BJ (cell line): ENCODE measurements around the gene TLDC2. TPM values are rescaled to one million over a fixed set of nuclear protein-coding genes. Genes with fewer than 3 reads are reported as not detected.

Experiments used
- CTCF ChIA-PET: fragments of 350-600 bp; formaldehyde crosslinking; extraction: SDS; loops from one replicate; lab custom pipeline; 2021; ENCODE audit warnings: antibody characterized with exemption, inconsistent platforms; lab: Yijun Ruan, JAX
- POLR2A ChIA-PET: fragments of 300-600 bp; sonication (Branson Sonifier 250); formaldehyde crosslinking; extraction: SDS; loops from one replicate; lab custom pipeline; 2021; ENCODE audit warnings: antibody characterized with exemption; lab: Charles Lee
- DNase-seq: peaks from one replicate; pipeline ENCODE4 v3.0.0-alpha.2; 2011; ENCODE audit warnings: low read depth
- H3K27me3 ChIP-seq: 2 replicates; pipeline ENCODE4 v1.6.0; 2011; ENCODE audit warnings: low read length; ENCODE audit not compliant: control insufficient read depth, insufficient read depth
- H3K36me3 ChIP-seq: 2 replicates; pipeline ENCODE4 v1.5.1; 2011; ENCODE audit warnings: low read length; ENCODE audit not compliant: control insufficient read depth, insufficient read depth
- H3K4me3 ChIP-seq: 2 replicates; pipeline ENCODE4 v1.5.1; 2011; ENCODE audit warnings: low read depth, mild to moderate bottlenecking, control low read depth, low read length
- polyA plus RNA-seq: library from polyadenylated mRNA; depleted of rRNA; stranded (reverse); fragments of >200 nt; gene quantifications from 2 replicates; pipeline ENCODE4 v1.2.3, GENCODE V29; 2011
- TF ChIP-seq, protein P1 (sequence below): IDR thresholded peaks from 2 replicates; pipeline ENCODE4 v1.5.1; 2011; ENCODE audit warnings: low read depth, mild to moderate bottlenecking, control low read depth, inconsistent platforms, low read length, moderate library complexity; ENCODE audit not compliant: insufficient read depth

TLDC2 gene
- polyA plus RNA-seq, 1 experiment: 0.37 TPM

DNA sequence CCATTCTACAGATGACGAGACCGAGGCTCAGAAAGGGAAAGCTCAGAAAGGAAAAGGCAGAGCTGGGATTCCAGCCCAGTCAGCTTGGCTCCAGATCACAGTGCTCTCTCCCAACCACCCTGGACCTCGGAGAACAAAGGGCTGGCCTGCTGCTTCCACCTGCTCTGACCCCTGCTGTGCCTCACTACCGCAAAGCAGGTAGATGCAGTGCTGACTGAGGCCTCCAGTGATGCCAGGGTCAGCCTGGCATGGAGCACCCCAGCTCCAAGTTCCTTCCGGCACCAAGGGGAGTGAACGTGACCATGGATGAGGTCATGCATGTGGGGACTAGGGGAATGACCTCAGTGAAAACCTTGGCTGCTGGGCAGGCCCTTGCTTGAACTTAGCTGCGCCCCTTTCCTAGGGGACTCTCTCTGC is 20.7 kb upstream of the TLDC2 start:
- Histone ChIP-seq H3K27me3 (no peaks in the 10 kb centered on the region), H3K36me3 (no peaks in the 10 kb centered on the region; the same call in 1 of the 2 replicates), H3K4me3 (no peak overlapping the region)
- TF ChIP-seq, protein P1, sequence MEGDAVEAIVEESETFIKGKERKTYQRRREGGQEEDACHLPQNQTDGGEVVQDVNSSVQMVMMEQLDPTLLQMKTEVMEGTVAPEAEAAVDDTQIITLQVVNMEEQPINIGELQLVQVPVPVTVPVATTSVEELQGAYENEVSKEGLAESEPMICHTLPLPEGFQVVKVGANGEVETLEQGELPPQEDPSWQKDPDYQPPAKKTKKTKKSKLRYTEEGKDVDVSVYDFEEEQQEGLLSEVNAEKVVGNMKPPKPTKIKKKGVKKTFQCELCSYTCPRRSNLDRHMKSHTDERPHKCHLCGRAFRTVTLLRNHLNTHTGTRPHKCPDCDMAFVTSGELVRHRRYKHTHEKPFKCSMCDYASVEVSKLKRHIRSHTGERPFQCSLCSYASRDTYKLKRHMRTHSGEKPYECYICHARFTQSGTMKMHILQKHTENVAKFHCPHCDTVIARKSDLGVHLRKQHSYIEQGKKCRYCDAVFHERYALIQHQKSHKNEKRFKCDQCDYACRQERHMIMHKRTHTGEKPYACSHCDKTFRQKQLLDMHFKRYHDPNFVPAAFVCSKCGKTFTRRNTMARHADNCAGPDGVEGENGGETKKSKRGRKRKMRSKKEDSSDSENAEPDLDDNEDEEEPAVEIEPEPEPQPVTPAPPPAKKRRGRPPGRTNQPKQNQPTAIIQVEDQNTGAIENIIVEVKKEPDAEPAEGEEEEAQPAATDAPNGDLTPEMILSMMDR: no peak
- no peak for DNase-seq
- CTCF ChIA-PET: interaction anchor here (0.6 to 1.0 kb wide), 2 partner anchors 22 to 1896 kb away, joined by 3 to 4 read pairs; no protein-coding TSS in a partner anchor
- POLR2A ChIA-PET: no interaction called here

DNA sequence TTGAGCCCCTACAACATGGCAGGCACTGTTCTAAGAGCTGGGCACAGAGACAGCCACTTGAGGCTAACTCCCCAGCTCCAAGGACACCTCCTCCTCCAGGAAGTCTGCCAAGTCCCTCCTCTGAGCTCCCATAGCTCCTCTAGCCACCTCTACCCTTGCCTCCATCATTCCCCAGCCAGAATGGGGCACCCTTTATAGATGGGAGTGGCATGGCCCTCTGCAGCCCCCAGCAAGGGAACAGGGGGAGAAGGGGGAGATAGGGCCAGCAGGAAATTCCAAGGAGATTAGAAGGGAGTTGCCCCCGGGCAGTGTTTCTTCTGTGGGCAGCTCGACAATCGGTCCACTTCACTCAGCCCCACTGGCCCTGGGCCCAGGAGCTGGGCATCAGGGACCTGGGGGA is 19.7 kb upstream of the TLDC2 start:
- H3K4me3 ChIP-seq: no peak overlapping the region
- DNase-seq: no peak
- H3K36me3 ChIP-seq: no peaks in the 10 kb centered on the region; the same call in 1 of the 2 replicates
- H3K27me3 ChIP-seq: no peaks in the 10 kb centered on the region
- POLR2A ChIA-PET: interaction anchor here (0.5 kb wide), 1 partner anchor 18 kb away, joined by 3 read pairs; no protein-coding TSS in a partner anchor
- CTCF ChIA-PET: interaction anchor here (0.8 to 1.3 kb wide), 6 partner anchors 9 to 83 kb away, joined by 3 to 4 read pairs (median 4); partner anchors contain the start of gene DSN1
- TF ChIP-seq, protein P1: no peak

- ChIA-PET POLR2A (interaction anchor here (0.6 kb wide), 1 partner anchor 59 kb away, joined by 3 read pairs; no protein-coding TSS in a partner anchor), CTCF (interaction anchor here (0.8 to 1.8 kb wide), 6 partner anchors 9 to 84 kb away, joined by 3 to 6 read pairs (median 4); partner anchors contain the start of gene DSN1)
- no peaks in the 10 kb centered on the region; the same call in 1 of the 2 replicates for H3K36me3 ChIP-seq
- DNase-seq: no peak
- no peaks in the 10 kb centered on the region for H3K27me3 ChIP-seq
- TF ChIP-seq, protein P1: no peak
- H3K4me3 ChIP-seq: no peak overlapping the region
Observed at GRCh38 chr20:36856691-36857635, 19.0 kb upstream of the TLDC2 start.

DNA sequence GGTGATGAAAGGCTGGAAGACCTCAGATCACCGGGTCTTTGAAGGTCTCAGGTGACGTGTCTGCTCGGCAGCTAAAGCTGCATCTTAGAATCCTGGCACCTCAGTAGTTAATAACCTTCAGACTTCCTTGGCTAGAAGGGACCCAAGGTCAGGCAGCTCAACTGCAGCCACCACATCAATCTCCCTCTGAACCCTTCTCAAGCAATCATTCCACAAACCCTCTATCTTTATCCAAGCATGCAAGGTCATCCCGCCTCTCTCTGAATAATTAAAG is 16.7 kb upstream of the TLDC2 start:
- Histone ChIP-seq H3K27me3 (no peaks in the 10 kb centered on the region), H3K36me3 (no peaks in the 10 kb centered on the region; the same call in 1 of the 2 replicates), H3K4me3 (no peak overlapping the region)
- TF ChIP-seq, protein P1: no peak
- ChIA-PET CTCF (interaction anchor here (1.2 kb wide), 1 partner anchor 25 kb away, joined by 3 read pairs; no protein-coding TSS in a partner anchor), POLR2A (no interaction called here)
- DNase-seq: no peak
